K562 (cell line): ENCODE results near the gene TRIAP1.

ENCODE experiments used
- BRD9 ChIP-seq: fragments of 450-650 bp; IDR thresholded peaks from 2 replicates; pipeline ENCODE4 v1.6.1; 2018; ENCODE audit warnings: low read depth; ENCODE audit not compliant: partially characterized antibody
- CHD2 ChIP-seq: IDR thresholded peaks from 2 replicates; pipeline ENCODE4 v1.6.1; 2011; ENCODE audit warnings: low read depth, low read length
- EGR1 ChIP-seq: fragments of 450-650 bp; conservative IDR thresholded peaks from 2 replicates; pipeline ENCODE4 v1.6.1; 2017; ENCODE audit warnings: mild to moderate bottlenecking
- HNRNPUL1 ChIP-seq: fragments of 200-400 bp; formaldehyde crosslinking; IDR thresholded peaks from 2 replicates; pipeline ENCODE4 v1.6.1; 2017; ENCODE audit warnings: low read length
- MCM3 ChIP-seq: fragments of 450-650 bp; IDR thresholded peaks from 2 replicates; pipeline ENCODE4 v1.6.1; 2016
- RAD51 ChIP-seq: fragments of 450-650 bp; IDR thresholded peaks from 2 replicates; pipeline ENCODE4 v1.7.1; 2016; ENCODE audit warnings: low read depth, mild to moderate bottlenecking, borderline replicate concordance
- TCF7L2 ChIP-seq: fragments of 150-350 bp; IDR thresholded peaks from 2 replicates; pipeline ENCODE4 v1.6.1; 2016; ENCODE audit warnings: low read depth, mild to moderate bottlenecking, low read length, moderate library complexity
- TF ChIP-seq, protein P1 (sequence below), 3 experiments: IDR thresholded peaks in 2 of 3; conservative IDR thresholded peaks in 1 of 3; 2 replicates each; pipeline ENCODE4 v1.5.1; 2011 to 2012; ENCODE audit warnings: low read length in 3 of 3, mild to moderate bottlenecking in 3 of 3, control low read depth in 2 of 3, improper control_type of control experiment in 1 of 3, inconsistent platforms in 1 of 3, low read depth in 1 of 3, mixed read lengths in 1 of 3, moderate library complexity in 1 of 3; ENCODE audit not compliant: insufficient read depth in 2 of 3

DNA sequence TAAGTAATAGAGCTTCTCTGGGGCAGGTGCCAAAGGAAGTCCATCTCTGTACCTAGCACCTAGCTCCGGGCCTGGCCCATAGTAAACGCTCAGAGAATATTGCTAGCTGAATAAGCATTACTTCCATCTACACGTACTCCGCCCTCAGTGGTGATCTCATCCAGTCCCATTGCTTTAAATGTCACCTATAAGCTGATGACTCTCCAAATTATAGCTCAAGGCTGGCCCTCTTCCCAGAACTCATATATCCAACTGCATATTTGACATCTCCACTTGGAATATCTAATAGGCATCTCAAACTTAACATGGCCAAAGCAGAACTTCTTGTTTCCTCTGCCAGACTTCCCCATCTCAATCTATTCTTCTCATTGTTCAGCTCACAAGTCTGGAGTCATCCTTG lies 42.8 kb upstream of the TRIAP1 start:
- no peak for TF ChIP-seq HNRNPUL1
- no peak for TF ChIP-seq BRD9
- no peak for TF ChIP-seq RAD51
- no peak for TF ChIP-seq TCF7L2
- TF ChIP-seq, protein P1, sequence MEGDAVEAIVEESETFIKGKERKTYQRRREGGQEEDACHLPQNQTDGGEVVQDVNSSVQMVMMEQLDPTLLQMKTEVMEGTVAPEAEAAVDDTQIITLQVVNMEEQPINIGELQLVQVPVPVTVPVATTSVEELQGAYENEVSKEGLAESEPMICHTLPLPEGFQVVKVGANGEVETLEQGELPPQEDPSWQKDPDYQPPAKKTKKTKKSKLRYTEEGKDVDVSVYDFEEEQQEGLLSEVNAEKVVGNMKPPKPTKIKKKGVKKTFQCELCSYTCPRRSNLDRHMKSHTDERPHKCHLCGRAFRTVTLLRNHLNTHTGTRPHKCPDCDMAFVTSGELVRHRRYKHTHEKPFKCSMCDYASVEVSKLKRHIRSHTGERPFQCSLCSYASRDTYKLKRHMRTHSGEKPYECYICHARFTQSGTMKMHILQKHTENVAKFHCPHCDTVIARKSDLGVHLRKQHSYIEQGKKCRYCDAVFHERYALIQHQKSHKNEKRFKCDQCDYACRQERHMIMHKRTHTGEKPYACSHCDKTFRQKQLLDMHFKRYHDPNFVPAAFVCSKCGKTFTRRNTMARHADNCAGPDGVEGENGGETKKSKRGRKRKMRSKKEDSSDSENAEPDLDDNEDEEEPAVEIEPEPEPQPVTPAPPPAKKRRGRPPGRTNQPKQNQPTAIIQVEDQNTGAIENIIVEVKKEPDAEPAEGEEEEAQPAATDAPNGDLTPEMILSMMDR (IDR thresholded peaks at IDR 0.05 in 2 of 3, conservative IDR thresholded peaks at IDR 0.05 in 1 of 3; ENCODE audit: insufficient read depth in 2 of 3, low read depth in 1 of 3, low read length in 3 of 3), result no peak
- no peak for TF ChIP-seq CHD2
- no peak for TF ChIP-seq EGR1
- TF ChIP-seq MCM3, result no peak
